ENCODE data around the gene KIF19. TPM values are rescaled to one million over a fixed set of nuclear protein-coding genes. Genes with fewer than 3 reads are reported as not detected.
"Not testable (repeated sequence)": the region's sequence is repeated elsewhere in the genome, so short reads cannot be mapped to it uniquely, and the experiment has no call there.

KIF19 gene
- total RNA-seq, 2 donors from 2014 or later = 0.08 TPM; not detected in 1

GRCh38 chr17:74389084-74389753 lies 63.2 kb downstream of the KIF19 start:
- H3K9me3 Mint-ChIP-seq = no peaks in the 10 kb centered on the region
- DNase-seq (ENCODE audit: low spot score in 2 of 2) = no peak
- H3K36me3 Mint-ChIP-seq = no peaks in the 10 kb centered on the region
- ATAC-seq = no peak
- no peak overlapping the region for H3K27ac Mint-ChIP-seq

DNA sequence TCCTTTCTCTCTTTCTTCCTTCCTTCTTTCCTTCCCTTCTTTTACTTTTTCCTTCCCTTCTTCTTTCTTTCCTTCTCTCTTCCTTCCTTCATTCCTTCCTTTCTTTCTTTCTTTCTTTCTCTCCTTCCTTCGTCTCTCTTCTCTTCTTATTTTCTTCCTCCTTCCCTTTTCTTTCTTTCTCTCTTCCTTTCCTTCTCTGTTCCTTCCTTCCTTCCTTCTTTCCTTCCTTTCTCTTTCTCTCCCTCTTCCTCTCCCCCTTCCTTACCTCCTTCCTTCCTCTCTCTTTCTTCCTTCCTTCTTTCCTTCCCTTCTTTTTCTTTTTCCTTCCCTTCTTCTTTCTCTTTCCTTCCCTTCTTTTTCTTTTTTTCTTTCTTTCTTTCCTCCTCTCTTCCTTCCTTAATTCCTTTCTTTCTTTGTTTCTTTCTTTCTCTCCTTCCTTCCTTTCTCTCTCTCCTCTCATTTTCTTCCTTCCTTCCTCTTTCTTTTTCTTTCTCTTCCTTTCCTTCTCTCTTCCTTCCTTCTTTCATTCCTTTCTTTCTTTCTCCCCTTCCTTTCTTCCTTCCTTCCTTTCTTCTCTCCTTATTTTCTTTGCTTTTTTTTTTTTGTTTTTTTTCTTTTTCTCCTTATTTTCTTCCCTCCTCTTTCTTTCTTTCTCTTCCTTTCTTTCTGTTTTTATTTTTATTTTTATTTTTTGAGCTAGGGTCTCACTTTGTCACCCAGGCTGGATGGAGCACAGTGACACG lies 64.1 kb downstream of the KIF19 start:
- no peak for DNase-seq (ENCODE audit: low spot score in 2 of 2)
- no peaks in the 10 kb centered on the region for H3K9me3 Mint-ChIP-seq

DNA sequence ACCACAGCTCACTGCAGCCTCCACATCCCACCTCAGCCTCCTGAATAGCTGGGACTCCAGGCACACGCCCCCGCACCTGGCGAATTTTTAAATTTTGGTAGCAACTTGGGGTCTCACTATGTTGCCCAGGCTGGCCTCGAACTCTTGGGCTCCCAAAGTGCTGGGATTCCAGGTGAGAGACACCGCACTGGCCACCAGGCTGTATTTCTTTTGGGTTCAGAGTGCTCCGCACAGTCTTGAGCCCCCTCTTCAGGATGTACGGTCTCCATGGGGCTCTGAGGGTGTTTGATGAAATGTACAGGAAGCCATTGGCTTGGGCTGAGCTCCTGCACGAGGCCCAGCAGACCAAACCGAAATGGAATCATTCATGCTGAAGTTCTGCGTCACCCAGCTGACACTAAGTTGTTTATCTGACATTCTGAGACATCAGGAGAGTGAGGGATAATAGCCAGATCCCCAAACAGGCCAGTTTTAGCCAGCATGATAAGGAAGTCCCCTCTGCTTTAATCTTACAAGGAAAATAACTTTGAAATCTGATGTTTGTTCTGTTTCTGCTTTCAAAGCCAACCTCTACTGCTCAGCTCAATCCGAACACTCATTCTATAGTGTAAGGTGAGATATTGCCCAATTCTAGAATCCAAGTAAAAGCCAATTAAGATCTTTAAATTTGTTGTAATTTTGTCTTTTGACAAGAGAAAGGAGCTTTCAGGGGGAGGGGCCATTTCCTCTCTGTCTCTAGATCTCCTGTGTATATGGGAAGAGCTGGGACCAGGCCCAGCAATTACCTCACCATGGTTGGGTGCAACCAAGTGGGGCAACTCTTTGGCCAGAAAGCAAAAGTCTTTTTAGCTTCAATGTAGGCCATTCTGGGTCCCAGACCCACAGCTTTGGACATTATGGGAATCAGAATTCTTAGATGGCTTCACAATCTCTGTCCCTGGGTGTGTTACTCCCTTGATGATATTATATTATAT lies 64.9 kb downstream of the KIF19 start:
- DNase-seq (ENCODE audit: low spot score in 2 of 2) (no peak), ATAC-seq (no peak)
- Mint-ChIP-seq H3K36me3 (no peaks in the 10 kb centered on the region), H3K27ac (no peak overlapping the region), H3K9me3 (no peaks in the 10 kb centered on the region)

More for the DNA sequence above, 64.1 kb downstream of the KIF19 start:
- no peaks in the 10 kb centered on the region for H3K36me3 Mint-ChIP-seq
- no peak for ATAC-seq
- H3K27ac Mint-ChIP-seq = no peak overlapping the region

GRCh38 chr17:74391771-74392170 lies 65.7 kb downstream of the KIF19 start:
- Mint-ChIP-seq H3K27ac (no peak overlapping the region), H3K36me3 (no peaks in the 10 kb centered on the region), H3K9me3 (no peaks in the 10 kb centered on the region)
- no peak for DNase-seq (ENCODE audit: low spot score in 2 of 2)
- no peak for ATAC-seq

DNA sequence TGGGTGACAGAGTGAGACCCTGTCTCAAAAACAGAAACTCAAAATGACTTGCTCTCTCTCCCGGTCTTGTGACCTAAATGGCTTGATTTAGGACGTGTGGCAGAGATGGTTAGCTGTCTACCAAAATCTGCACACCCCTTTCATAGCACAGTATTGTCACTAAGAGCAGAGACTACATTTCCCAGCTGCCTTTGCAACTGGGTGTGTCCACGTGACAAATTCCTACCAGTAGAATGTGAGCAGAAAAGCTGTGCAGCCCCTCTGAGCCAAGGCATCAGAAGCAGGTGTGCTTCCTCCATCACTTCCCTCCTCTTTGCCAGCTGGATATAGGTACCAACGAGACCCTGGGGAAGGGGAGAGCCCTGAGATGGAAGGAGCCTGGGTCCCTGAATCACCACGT lies 66.8 kb downstream of the KIF19 start:
- ATAC-seq (no peak), DNase-seq (ENCODE audit: low spot score in 2 of 2) (no peak)
- H3K36me3 Mint-ChIP-seq = no peaks in the 10 kb centered on the region
- H3K9me3 Mint-ChIP-seq = no peaks in the 10 kb centered on the region
- H3K27ac Mint-ChIP-seq = no peak overlapping the region

GRCh38 chr17:74393346-74393942 lies 67.4 kb downstream of the KIF19 start:
- no peaks in the 10 kb centered on the region for H3K36me3 Mint-ChIP-seq
- H3K27ac Mint-ChIP-seq = no peak overlapping the region
- DNase-seq (ENCODE audit: low spot score in 2 of 2) = no peak
- no peak for ATAC-seq
- no peaks in the 10 kb centered on the region for H3K9me3 Mint-ChIP-seq

DNA sequence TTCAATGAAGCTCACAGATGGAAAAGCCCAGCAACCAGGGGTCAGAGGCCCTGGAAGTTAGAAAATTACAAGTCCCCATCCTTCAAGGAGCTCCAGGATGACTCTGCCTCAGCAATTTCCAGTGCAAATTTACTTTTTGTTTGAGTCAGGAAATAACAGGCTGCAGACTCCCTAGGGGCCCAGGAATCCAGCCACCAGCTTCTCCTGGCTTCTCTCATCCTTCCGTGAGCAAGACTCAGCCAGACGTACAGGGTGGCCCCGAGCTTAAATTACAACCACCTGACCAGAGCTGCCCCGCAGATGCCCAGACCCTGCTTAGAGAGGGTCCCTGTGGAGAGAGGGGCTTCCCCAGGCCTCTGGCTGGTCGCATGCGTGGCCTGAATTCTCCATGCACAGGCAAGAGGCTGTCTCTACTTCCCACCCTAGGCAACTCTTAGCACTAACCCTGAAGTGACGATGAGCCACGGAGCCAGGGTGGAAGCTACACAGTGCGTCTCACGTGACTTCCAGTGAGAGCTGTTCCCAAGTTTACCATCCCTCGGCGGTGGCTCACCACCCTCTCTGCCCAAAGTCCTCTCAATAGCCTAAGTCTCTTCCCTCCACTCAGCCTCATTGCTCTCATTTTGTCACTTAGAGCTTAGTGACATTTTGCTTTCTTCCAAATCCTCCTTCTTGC lies 68.4 kb downstream of the KIF19 start:
- H3K36me3 Mint-ChIP-seq = no peaks in the 10 kb centered on the region
- ATAC-seq = no peak
- peak overlapping the region in 1 of 2 donors; percentile 25 for H3K27ac Mint-ChIP-seq
- DNase-seq (ENCODE audit: low spot score in 2 of 2) = no peak
- H3K9me3 Mint-ChIP-seq = no peaks in the 10 kb centered on the region

DNA sequence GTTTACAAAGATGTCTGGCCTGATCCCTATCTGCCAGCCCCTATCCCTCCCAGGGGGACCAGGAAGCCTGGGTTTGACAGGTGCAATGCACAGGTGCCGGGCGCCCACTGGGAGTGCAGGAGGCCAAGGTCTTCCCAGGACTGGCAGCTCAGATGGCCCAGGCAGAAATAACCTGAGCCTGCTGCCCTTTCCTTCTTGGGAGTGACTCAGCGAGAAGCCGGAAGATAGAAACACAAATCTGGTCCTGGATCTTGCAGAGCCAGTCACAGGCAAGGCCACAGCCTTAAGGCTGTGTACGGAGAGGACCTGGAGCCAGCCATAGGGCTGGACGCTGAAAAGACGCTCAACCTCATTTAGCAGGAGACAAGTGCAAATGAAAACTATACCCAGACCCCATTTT lies 69.0 kb downstream of the KIF19 start:
- no peak for DNase-seq (ENCODE audit: low spot score in 2 of 2)
- H3K27ac Mint-ChIP-seq = peak overlapping the region in 1 of 2 donors; percentile 25
- no peak for ATAC-seq
- H3K36me3 Mint-ChIP-seq = no peaks in the 10 kb centered on the region
- H3K9me3 Mint-ChIP-seq = no peaks in the 10 kb centered on the region

- H3K27ac Mint-ChIP-seq = no peak overlapping the region
These were observed 70.5 kb downstream of the KIF19 start for GRCh38 chr17:74396567-74396966.

DNA sequence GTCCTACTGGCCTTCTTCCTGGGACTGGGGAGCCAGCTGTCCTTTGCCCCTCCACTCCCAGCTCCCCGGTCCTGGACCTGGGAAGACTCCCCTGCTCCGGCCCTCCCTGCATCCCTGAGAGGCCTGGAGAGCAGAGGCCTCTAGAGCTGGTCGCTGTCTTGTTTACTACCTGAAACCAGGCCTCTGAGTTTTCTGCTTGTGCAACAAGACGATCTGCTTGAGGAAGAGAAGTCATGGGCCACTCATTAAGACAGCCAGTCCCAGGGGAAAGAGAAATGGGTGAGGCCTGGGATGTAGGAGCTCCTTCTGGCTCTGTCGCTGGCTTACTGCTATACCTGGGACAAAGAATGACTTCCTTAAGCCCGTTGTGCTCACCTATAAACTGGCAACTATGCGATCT lies 76.0 kb downstream of the KIF19 start:
- no peak for DNase-seq (ENCODE audit: low spot score in 2 of 2)
- no peak overlapping the region for H3K27ac Mint-ChIP-seq
- H3K9me3 Mint-ChIP-seq = no peaks in the 10 kb centered on the region
- no peak for ATAC-seq
- no peaks in the 10 kb centered on the region for H3K36me3 Mint-ChIP-seq

More at GRCh38 chr17:74396567-74396966, 70.5 kb downstream of the KIF19 start:
- DNase-seq (ENCODE audit: low spot score in 2 of 2) (no peak), ATAC-seq (no peak)
- Mint-ChIP-seq H3K36me3 (no peaks in the 10 kb centered on the region), H3K9me3 (no peaks in the 10 kb centered on the region)

GRCh38 chr17:74403512-74404137 lies 77.6 kb downstream of the KIF19 start:
- ATAC-seq = no peak
- no peak overlapping the region for H3K27ac Mint-ChIP-seq
- no peaks in the 10 kb centered on the region for H3K36me3 Mint-ChIP-seq

GRCh38 chr17:74404218-74404617 lies 78.2 kb downstream of the KIF19 start:
- DNase-seq (ENCODE audit: low spot score in 2 of 2) = no peak
- ATAC-seq = no peak
- Mint-ChIP-seq H3K27ac (no peak overlapping the region), H3K36me3 (no peaks in the 10 kb centered on the region), H3K9me3 (no peaks in the 10 kb centered on the region)

More at GRCh38 chr17:74403512-74404137, 77.6 kb downstream of the KIF19 start:
- no peak for DNase-seq (ENCODE audit: low spot score in 2 of 2)
- H3K9me3 Mint-ChIP-seq = no peaks in the 10 kb centered on the region

- no peaks in the 10 kb centered on the region for H3K9me3 Mint-ChIP-seq
- no peaks in the 10 kb centered on the region for H3K36me3 Mint-ChIP-seq
- no peak overlapping the region for H3K27ac Mint-ChIP-seq
- no peak for ATAC-seq
- DNase-seq (ENCODE audit: low spot score in 2 of 2) = no peak
These were observed 78.8 kb downstream of the KIF19 start for GRCh38 chr17:74404789-74405188.

DNA sequence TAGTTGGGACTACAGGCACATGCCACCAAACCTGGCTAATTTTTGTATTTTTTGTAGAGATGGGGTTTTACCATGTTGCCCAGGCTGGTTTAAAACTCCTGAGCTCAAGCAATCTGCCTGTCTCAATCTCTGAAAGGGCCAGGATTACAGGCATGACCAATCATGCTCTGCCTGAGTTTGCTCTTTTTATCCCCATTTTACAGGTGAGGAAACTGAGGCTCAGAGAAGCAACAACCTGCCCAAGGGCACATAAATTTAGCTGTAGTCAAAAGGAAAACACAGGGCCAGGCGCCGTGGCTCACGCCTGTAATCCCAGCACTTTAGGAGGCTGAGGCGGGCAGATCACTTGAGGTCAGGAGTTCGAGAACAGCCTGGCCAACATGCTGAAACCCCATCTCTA lies 79.3 kb downstream of the KIF19 start:
- H3K9me3 Mint-ChIP-seq; H3K36me3 Mint-ChIP-seq; DNase-seq (ENCODE audit: low spot score in 2 of 2); ATAC-seq: not testable (repeated sequence)
- peak overlapping the region in 1 of 2 donors; percentile 1 for H3K27ac Mint-ChIP-seq

Measured in activated naive CD4-positive, alpha-beta T cell treated with anti-CD3 and anti-CD28 coated beads, Interleukin-2, amount 50 U/mL, for 72 hours (primary cell).